ENCODE data around the gene SUFU.

The SUFU gene

DNA sequence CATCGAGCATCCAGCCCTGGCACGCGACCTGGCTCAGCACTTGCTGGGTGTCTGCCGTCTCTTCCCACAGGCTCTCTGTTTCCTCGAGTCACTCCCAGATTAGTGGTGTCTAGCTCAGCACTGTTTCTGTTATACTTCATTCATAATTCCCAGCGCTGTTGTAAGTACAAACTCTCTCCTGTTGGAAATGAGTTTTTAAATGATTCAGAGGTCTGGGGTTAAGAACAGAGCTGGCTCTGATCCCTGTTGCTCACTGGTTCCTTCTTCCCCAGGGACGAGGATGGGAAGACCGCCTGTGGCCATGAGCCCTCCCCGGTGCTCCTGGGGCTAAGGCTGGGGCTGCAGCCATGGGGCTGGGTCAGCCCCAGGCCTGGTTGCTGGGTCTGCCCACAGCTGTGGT, 35.1 kb upstream of the SUFU start:
- TF ChIP-seq, protein P1, sequence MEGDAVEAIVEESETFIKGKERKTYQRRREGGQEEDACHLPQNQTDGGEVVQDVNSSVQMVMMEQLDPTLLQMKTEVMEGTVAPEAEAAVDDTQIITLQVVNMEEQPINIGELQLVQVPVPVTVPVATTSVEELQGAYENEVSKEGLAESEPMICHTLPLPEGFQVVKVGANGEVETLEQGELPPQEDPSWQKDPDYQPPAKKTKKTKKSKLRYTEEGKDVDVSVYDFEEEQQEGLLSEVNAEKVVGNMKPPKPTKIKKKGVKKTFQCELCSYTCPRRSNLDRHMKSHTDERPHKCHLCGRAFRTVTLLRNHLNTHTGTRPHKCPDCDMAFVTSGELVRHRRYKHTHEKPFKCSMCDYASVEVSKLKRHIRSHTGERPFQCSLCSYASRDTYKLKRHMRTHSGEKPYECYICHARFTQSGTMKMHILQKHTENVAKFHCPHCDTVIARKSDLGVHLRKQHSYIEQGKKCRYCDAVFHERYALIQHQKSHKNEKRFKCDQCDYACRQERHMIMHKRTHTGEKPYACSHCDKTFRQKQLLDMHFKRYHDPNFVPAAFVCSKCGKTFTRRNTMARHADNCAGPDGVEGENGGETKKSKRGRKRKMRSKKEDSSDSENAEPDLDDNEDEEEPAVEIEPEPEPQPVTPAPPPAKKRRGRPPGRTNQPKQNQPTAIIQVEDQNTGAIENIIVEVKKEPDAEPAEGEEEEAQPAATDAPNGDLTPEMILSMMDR (conservative IDR thresholded peaks at IDR 0.05; ENCODE audit: low read depth, low read length) = no peak
- DNase-seq (ENCODE audit: low read depth) = no peak
- H3K4me3 ChIP-seq (ENCODE audit: low read depth, low read length) = no peak overlapping the region

DNA sequence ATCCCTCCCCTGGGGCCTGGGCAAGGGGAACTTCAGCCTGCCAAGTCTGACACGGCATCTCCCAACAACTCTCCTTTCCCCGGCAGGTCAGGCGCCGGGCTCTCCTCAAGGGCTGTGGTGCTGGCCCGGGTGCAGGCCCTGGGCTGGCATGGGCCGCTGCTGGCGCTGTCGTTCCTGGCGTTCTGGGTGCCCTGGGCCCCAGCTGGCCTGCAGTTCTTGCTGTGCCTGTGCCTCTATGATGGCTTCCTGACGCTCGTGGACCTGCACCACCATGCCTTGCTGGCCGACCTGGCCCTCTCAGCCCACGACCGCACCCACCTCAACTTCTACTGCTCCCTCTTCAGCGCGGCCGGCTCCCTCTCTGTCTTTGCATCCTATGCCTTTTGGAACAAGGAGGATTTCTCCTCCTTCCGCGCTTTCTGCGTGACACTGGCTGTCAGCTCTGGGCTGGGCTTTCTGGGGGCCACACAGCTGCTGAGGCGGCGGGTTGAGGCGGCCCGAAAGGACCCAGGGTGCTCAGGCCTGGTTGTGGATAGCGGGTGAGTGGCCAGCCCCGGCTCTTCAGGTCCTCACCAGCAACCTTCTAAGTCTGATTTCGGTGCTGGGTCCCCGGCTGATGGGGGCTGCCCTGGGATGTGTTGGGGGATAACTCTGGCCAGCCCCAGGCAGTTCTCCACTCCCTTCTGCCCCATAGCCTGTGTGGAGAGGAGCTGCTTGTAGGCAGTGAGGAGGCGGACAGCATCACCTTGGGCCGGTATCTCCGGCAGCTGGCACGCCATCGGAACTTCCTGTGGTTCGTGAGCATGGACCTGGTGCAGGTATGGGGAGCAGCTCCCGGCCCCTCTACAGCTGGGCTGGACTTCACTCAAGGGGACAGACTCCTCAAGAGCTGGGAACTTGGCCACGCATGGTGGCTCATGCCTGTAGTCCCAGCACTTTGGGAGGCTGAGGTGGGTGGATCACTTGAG, 32.9 kb upstream of the SUFU start:
- DNase-seq (ENCODE audit: low read depth) = no peak
- H3K4me3 ChIP-seq (ENCODE audit: low read depth, low read length) = no peak overlapping the region
- TF ChIP-seq, protein P1 (conservative IDR thresholded peaks at IDR 0.05; ENCODE audit: low read depth, low read length) = no peak

DNA sequence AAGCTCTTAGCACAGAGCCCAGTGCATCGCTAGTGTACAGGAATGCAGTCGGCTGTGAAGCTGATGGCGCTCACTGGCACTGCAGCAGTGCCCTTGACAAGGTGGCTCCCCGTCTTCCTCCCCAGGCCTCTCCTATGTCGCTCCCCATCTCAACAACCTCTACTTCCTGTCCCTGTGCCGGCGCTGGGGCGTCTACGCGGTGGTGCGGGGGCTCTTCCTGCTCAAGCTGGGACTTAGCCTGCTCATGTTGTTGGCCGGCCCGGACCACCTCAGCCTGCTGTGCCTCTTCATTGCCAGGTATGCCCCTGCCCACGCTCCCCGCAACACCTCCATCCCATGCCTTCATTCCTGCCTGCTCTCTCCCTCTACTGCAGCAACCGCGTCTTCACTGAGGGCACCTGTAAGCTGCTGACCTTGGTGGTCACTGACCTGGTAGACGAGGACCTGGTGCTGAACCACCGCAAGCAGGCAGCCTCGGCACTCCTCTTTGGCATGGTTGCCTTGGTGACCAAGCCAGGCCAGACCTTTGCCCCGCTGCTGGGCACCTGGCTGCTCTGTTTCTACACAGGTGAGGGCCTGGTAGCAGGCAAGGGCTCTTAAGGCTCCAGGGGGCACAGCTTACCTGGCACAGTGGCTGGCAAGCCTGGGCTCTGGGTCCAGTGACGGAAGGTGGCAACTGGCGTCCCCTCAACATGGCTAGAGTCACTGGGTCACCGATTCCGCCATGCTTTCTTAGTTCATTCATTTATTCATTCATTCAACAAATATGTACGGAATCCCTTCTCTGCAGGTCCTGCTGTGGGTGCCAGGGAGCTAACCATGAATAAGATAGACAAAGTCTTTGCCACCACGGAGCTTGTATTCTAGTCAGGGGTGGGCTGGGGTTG, 30.1 kb upstream of the SUFU start:
- no peak for DNase-seq (ENCODE audit: low read depth)
- TF ChIP-seq, protein P1 (conservative IDR thresholded peaks at IDR 0.05; ENCODE audit: low read depth, low read length) = no peak

DNA sequence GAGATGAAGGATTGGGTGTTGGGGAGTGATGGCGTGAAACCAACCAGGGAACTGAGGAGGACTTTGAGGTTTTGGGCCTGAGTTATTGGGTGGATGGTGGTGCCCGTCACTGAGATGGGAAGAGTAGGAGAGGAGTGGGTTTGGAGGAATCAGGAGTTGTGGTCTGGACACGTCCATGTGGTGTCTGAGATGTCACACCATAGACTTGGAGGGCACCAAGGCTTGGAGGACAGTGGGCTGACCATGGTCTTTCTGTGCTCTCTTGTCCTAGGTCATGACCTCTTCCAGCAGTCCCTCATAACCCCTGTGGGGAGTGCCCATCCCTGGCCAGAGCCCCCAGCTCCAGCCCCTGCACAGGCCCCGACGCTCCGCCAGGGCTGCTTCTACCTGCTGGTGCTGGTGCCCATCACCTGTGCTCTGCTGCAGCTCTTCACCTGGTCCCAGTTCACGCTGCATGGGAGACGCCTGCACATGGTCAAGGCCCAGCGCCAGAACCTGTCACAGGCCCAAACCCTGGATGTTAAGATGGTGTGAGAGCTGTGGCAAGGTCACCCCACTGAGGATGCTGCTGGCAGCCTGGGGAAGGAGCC, 28.2 kb upstream of the SUFU start:
- DNase-seq (ENCODE audit: low read depth) = no peak
- H3K4me3 ChIP-seq (ENCODE audit: low read depth, low read length) = no peak overlapping the region
- TF ChIP-seq, protein P1 (conservative IDR thresholded peaks at IDR 0.05; ENCODE audit: low read depth, low read length) = no peak

More for the DNA sequence above, 30.1 kb upstream of the SUFU start:
- H3K4me3 ChIP-seq (ENCODE audit: low read depth, low read length) = no peak overlapping the region

DNA sequence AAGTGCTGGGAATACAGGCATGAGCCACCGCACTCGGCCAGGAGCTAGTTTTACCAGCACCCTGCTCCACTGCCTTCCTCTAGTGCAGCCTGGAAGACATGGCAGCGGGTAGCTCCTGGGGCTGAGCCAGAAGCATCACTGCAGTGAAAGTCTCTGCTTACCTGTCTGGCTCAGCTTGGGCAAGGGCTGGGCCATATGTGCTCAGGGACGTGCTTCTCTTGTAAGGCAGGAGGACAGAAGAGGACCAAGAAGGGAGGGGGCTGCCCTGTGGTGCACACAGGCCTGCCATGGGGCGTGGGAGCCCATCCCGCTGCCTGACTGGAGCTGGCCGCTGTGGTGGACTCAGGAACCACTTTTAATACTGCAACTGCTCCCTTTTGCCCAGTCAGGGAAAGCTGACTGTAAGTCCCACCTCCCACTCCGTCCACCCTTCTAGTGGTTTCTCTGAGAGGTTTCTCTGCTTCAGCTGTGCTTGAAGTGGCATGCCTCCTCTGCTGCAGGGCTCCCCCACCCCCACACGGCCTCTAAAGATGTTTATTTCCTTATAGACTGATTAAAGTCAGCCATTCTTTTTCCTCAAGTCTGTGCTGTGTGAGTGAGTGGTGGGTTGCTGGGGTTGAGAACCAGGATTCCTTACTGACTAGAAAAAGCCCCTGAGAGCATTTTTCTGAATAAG, 27.2 kb upstream of the SUFU start:
- H3K4me3 ChIP-seq (ENCODE audit: low read depth, low read length) = no peak overlapping the region
- DNase-seq (ENCODE audit: low read depth) = no peak
- TF ChIP-seq, protein P1 (conservative IDR thresholded peaks at IDR 0.05; ENCODE audit: low read depth, low read length) = no peak

DNA sequence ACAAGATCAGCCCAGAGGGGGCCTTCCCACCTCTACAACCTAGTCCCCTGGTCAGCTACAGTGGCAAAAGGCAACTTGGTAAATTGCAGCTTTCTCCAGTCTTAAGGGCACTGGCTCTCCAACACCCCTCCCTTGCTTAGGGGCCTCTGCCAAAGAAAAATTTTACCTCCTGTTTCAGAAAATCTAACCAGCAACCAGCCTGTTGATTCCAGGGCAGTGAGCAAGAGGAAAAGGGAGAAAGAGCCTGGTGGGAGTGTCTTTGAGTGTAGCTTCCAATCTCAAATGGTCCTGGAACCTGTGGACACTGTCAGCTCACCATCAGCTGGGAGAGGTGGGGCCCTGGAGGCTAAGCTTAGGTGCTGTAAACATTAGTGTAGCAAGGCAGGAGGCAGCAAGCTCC, 24.1 kb upstream of the SUFU start:
- DNase-seq (ENCODE audit: low read depth) = no peak
- TF ChIP-seq, protein P1 (conservative IDR thresholded peaks at IDR 0.05; ENCODE audit: low read depth, low read length) = no peak
- H3K4me3 ChIP-seq (ENCODE audit: low read depth, low read length) = no peak overlapping the region
